22Rv1 (cell line): ENCODE results near the gene DMD.

Source experiments
- H3K27ac ChIP-seq: fragments of 450-650 bp; 2 replicates; pipeline ENCODE4 v1.5.1; 2017
- ZFX ChIP-seq: fragments of 450-650 bp; IDR thresholded peaks from 2 replicates; pipeline ENCODE4 v1.6.1; 2017; ENCODE audit warnings: antibody characterized with exemption, borderline replicate concordance
- TF ChIP-seq, protein P1 (sequence below): fragments of 450-650 bp; IDR thresholded peaks from 2 replicates; pipeline ENCODE4 v1.5.1; 2017; ENCODE audit warnings: mild to moderate bottlenecking

The DMD gene

DNA sequence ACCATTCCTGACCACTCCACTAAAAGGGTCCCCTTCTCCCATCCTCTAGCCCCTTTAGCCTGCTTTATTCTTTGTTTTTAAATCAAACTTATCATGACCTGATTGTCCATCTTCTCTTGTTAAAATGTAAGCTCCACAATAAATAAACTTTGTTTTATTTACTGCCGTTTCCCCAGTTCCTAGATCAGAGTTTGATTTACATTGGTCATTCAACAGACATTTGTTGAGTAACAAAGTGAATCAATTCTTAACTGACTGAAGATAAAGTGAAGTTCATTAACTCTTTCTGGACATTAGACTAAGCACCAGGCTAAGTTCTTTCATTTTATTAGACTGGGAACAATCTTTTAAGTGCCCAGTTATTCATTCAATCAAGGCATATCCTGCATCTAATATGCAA, 1876.4 kb downstream of the DMD start:
- H3K27ac ChIP-seq, result no peak overlapping the region
- TF ChIP-seq, protein P1, sequence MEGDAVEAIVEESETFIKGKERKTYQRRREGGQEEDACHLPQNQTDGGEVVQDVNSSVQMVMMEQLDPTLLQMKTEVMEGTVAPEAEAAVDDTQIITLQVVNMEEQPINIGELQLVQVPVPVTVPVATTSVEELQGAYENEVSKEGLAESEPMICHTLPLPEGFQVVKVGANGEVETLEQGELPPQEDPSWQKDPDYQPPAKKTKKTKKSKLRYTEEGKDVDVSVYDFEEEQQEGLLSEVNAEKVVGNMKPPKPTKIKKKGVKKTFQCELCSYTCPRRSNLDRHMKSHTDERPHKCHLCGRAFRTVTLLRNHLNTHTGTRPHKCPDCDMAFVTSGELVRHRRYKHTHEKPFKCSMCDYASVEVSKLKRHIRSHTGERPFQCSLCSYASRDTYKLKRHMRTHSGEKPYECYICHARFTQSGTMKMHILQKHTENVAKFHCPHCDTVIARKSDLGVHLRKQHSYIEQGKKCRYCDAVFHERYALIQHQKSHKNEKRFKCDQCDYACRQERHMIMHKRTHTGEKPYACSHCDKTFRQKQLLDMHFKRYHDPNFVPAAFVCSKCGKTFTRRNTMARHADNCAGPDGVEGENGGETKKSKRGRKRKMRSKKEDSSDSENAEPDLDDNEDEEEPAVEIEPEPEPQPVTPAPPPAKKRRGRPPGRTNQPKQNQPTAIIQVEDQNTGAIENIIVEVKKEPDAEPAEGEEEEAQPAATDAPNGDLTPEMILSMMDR, result no peak
- no peak for TF ChIP-seq ZFX

DNA sequence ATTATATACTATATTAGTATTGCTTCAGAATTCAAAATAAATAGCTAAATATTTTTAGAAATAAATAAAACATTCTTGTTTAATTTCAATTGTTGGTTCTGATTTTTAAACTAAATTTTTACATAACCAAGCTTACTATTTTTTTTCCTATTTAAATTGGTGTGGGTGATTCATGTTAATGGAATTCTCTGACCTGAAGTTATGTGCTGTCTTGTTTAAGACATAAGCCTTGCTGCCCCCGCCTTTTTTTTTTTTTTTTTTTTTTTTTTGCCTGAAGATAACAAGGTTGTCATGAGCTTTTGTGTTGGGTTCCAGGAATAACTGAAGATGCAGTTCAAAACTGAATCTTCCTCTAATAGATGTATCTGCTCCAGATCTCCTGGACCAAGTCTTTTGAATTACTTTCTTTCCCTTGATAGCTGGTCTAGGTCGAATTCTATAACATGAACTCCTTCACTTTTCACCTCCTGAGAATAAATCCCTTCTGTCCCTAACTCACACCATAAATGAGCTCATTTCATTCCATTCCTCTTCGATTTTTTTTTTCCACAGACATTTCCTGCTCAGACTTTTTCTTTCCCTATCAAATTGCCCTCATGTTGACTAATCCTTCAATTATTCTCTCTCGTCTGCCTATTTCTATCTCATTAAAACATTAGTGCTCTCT, 1878.1 kb downstream of the DMD start:
- TF ChIP-seq, protein P1, result no peak
- TF ChIP-seq ZFX, result no peak

DNA sequence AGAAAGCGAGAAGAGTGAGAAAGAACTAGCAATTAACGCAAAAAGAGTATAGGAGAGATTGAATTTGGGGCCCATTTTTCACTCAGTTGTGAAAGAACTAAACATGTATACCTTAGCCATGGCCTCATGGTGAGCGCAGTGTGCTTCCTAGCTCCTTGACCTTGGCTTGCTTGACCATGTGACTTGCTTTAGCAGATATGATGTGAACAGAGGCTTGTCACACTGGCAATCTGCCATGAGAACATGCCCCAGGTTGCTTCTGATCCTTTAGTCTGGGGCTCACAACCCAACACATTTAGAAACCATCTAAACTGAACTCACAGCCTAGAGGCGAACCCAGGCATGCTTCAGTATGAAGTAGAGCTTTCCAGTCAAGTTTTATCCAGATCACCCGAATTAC, 1879.4 kb downstream of the DMD start:
- no peak overlapping the region for H3K27ac ChIP-seq
- TF ChIP-seq ZFX, result no peak
- TF ChIP-seq, protein P1, result no peak

More for the DNA sequence above, 1878.1 kb downstream of the DMD start:
- H3K27ac ChIP-seq, result no peak overlapping the region

DNA sequence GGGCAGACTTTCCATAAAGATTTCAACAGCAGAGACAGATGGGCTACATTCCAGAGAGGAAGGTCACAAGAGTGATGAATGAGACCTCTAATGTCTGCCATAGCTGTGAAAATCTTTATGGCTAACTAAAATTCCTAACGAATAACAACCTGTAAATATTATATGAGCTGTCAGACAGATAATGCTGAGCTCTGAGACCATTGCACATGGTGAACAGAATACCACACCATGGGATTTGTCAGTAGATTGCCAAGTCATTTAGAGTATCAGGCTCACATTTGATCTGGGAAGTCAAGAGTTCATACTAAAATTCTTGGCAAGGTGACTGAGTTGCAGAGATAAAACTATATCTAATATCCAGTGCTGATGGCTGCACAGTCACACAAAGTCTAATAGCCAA, 1880.3 kb downstream of the DMD start:
- no peak overlapping the region for H3K27ac ChIP-seq
- TF ChIP-seq, protein P1, result no peak
- TF ChIP-seq ZFX, result no peak

DNA sequence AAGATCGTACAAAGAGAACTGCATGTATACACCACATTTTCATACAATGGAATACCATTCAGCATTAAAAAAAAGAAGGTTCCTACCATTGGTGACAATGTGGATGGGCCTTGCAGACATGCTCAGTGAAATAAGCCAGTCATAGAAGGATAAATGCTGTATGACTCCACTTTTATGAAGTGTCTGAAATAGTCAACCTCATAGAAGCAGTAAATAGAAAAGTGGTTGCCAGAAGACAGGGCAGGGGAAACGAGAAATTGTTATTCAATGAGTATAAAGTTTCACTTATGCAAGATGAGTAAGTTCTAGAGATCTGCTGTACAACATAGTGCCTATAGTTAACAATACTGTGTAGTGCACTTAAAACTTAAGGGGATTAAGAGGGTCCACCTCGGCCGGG, 1882.1 kb downstream of the DMD start:
- H3K27ac ChIP-seq, result no peak overlapping the region
- TF ChIP-seq, protein P1, result no peak
- no peak for TF ChIP-seq ZFX

DNA sequence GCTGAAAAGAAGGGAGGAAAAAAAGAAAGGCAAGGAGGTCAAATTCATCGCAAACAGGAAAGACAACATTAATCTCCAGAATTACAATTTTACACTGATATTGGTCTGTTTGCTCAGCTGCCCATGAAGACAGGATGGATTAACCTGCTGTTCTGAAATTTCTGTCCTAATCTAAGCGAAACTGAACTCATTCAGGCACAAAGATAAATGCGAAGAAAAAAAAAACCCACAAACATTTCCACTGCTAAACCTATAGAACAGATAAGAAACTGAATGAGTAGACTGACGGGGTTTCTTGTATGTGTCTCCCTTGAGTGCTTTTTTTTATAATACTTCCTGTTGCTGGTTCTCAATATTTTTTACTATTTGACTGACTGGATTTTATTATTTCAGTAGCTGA, 1887.7 kb downstream of the DMD start:
- no peak overlapping the region for H3K27ac ChIP-seq
- TF ChIP-seq, protein P1, result no peak
- no peak for TF ChIP-seq ZFX

DNA sequence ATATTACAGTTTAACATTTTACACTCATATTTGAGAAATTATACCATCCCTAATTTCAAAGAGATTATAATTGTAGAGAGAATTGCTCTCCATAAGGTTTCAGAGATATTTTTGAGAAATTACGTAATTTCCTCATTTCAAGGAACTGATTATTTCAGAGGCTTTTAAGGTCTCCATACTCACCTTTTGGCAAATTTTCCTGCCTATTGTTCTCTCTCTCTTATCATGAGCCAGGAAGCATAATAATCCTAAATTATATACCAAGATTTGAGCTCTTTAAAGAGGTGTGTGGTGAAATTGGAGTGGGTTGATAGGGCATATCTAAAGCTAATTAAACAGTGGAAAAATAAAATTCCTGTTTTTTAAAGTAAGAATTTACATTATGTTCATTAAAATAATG, 1890.6 kb downstream of the DMD start:
- no peak overlapping the region for H3K27ac ChIP-seq

More for the DNA sequence above, 1890.6 kb downstream of the DMD start:
- TF ChIP-seq ZFX, result no peak
- TF ChIP-seq, protein P1, result no peak
